IPS-15b (cell line): ENCODE measurements around the gene DBR1.

Experiments
- H3K27me3 ChIP-seq: one replicate; pipeline ENCODE4 v1.6.1; 2013; ENCODE audit warnings: low read length; ENCODE audit not compliant: control insufficient read depth, insufficient read depth
- H3K36me3 ChIP-seq: one replicate; pipeline ENCODE4 v1.6.1; 2013; ENCODE audit warnings: low read length; ENCODE audit not compliant: control insufficient read depth, insufficient read depth
- H3K4me1 ChIP-seq: one replicate; pipeline ENCODE4 v1.6.1; 2013; ENCODE audit warnings: mild to moderate bottlenecking, low read length; ENCODE audit not compliant: control insufficient read depth, insufficient read depth
- H3K4me3 ChIP-seq: one replicate; pipeline ENCODE4 v1.5.1; 2013; ENCODE audit warnings: low read depth, low read length
- H3K9ac ChIP-seq: one replicate; pipeline ENCODE4 v1.6.1; 2013; ENCODE audit warnings: low read depth, mild to moderate bottlenecking, low read length
- H3K9me3 ChIP-seq: one replicate; pipeline ENCODE4 v1.6.1; 2013; ENCODE audit warnings: mild to moderate bottlenecking, low read length; ENCODE audit not compliant: control insufficient read depth, insufficient read depth

The DBR1 gene

GRCh38 chr3:138136201-138136600, 38.5 kb downstream of the DBR1 start:
- H3K4me1 ChIP-seq: no peaks in the 10 kb centered on the region
- H3K9ac ChIP-seq: no peak overlapping the region
- no peaks in the 10 kb centered on the region for H3K36me3 ChIP-seq
- no peaks in the 10 kb centered on the region for H3K9me3 ChIP-seq
- no peak overlapping the region for H3K4me3 ChIP-seq
- H3K27me3 ChIP-seq: no peaks in the 10 kb centered on the region

GRCh38 chr3:138135833-138136194, 38.9 kb downstream of the DBR1 start:
- Histone ChIP-seq H3K36me3 (no peaks in the 10 kb centered on the region), H3K9ac (no peak overlapping the region), H3K4me3 (no peak overlapping the region), H3K4me1 (no peaks in the 10 kb centered on the region), H3K27me3 (no peaks in the 10 kb centered on the region), H3K9me3 (no peaks in the 10 kb centered on the region)

GRCh38 chr3:138135146-138135832, 39.4 kb downstream of the DBR1 start:
- H3K9ac ChIP-seq: no peak overlapping the region
- no peaks in the 10 kb centered on the region for H3K4me1 ChIP-seq
- no peak overlapping the region for H3K4me3 ChIP-seq
- no peaks in the 10 kb centered on the region for H3K36me3 ChIP-seq
- H3K27me3 ChIP-seq: no peaks in the 10 kb centered on the region
- no peaks in the 10 kb centered on the region for H3K9me3 ChIP-seq

GRCh38 chr3:138132239-138132638, 42.5 kb downstream of the DBR1 start, which contains the start of gene A4GNT:
Gene A4GNT, minus strand, starts transcription at chr3:138132390. Its CDS starts 1,134 bp downstream, at chr3:138131256.
- H3K36me3 ChIP-seq: no peaks in the 10 kb centered on the region
- no peaks in the 10 kb centered on the region for H3K4me1 ChIP-seq
- no peaks in the 10 kb centered on the region for H3K9me3 ChIP-seq
- no peak within 1 kb of the TSS for H3K4me3 ChIP-seq
- no peaks in the 10 kb centered on the region for H3K27me3 ChIP-seq
- no peak within 1 kb of the TSS for H3K9ac ChIP-seq

GRCh38 chr3:138127636-138128365, 46.9 kb downstream of the DBR1 start:
- Histone ChIP-seq H3K36me3 (no peaks in the 10 kb centered on the region), H3K27me3 (no peaks in the 10 kb centered on the region), H3K4me1 (no peaks in the 10 kb centered on the region), H3K9ac (no peak overlapping the region), H3K4me3 (no peak overlapping the region), H3K9me3 (no peaks in the 10 kb centered on the region)

GRCh38 chr3:138125548-138126221, 49.0 kb downstream of the DBR1 start:
- Histone ChIP-seq H3K4me1 (no peaks in the 10 kb centered on the region), H3K4me3 (no peak overlapping the region), H3K9me3 (no peaks in the 10 kb centered on the region), H3K27me3 (no peaks in the 10 kb centered on the region), H3K9ac (no peak overlapping the region), H3K36me3 (no peaks in the 10 kb centered on the region)

GRCh38 chr3:138124706-138125355, 49.9 kb downstream of the DBR1 start:
- Histone ChIP-seq H3K36me3 (no peaks in the 10 kb centered on the region), H3K9me3 (no peaks in the 10 kb centered on the region), H3K4me1 (no peaks in the 10 kb centered on the region), H3K9ac (no peak overlapping the region), H3K4me3 (no peak overlapping the region), H3K27me3 (no peaks in the 10 kb centered on the region)

GRCh38 chr3:138124188-138124587, 50.5 kb downstream of the DBR1 start:
- H3K27me3 ChIP-seq: no peaks in the 10 kb centered on the region
- H3K4me3 ChIP-seq: no peak overlapping the region
- no peaks in the 10 kb centered on the region for H3K9me3 ChIP-seq
- H3K36me3 ChIP-seq: no peaks in the 10 kb centered on the region
- H3K9ac ChIP-seq: no peak overlapping the region
- H3K4me1 ChIP-seq: no peaks in the 10 kb centered on the region

GRCh38 chr3:138119423-138119766, 55.3 kb downstream of the DBR1 start:
- Histone ChIP-seq H3K9me3 (no peaks in the 10 kb centered on the region), H3K4me1 (no peaks in the 10 kb centered on the region), H3K4me3 (no peak overlapping the region), H3K9ac (no peak overlapping the region), H3K27me3 (no peaks in the 10 kb centered on the region), H3K36me3 (no peaks in the 10 kb centered on the region)

- no peaks in the 10 kb centered on the region for H3K27me3 ChIP-seq
- H3K4me1 ChIP-seq: peaks cover 4% of the 10 kb centered on the region
- no peaks in the 10 kb centered on the region for H3K9me3 ChIP-seq
- H3K9ac ChIP-seq: no peak overlapping the region
- no peaks in the 10 kb centered on the region for H3K36me3 ChIP-seq
- no peak overlapping the region for H3K4me3 ChIP-seq
Observed at GRCh38 chr3:138118612-138119422, 55.9 kb downstream of the DBR1 start.
